Diencephalon (tissue), 1 donor: Measurements from ENCODE around the gene TCF7. TPM values are rescaled to one million over a fixed set of nuclear protein-coding genes. Genes with fewer than 3 reads are reported as not detected.

Experiments used
- small RNA-seq: library from RNA; depleted of rRNA; stranded (forward); fragments of <200 nt; gene quantifications from one replicate; pipeline ENCODE3, GENCODE V24; 2014
- total RNA-seq: library from RNA; depleted of rRNA; stranded (reverse); fragments of >200 nt; gene quantifications from one replicate; pipeline ENCODE4 v1.2.3, GENCODE V29; 2014

Gene TCF7
- 0.92 TPM for total RNA-seq

GRCh38 chr5:134113902-134114875 is at the start of gene TCF7:
TSS of gene TCF7 (plus strand) at chr5:134114681. CDS start at chr5:134114907, 226 bp downstream.

GRCh38 chr5:134176511-134177368 is 62.3 kb downstream of the TCF7 start, which contains the start of gene SKP1:
TSS of gene SKP1 (minus strand) at chr5:134176950. CDS start at chr5:134174022, 2,928 bp downstream.

Small RNA genes within 50 kb of the gene (small RNA-seq; reads per million reads assigned to genes)
- not detected for gene AC008608.1

Other genes with a start within 250 kb of the TCF7 start
- gene C5orf15, start 146.1 kb upstream of the TCF7 start, total RNA-seq = 62.1 TPM
- 238 TPM for gene VDAC1, start 109.7 kb upstream of the TCF7 start, total RNA-seq
- gene SKP1, start 62.3 kb downstream of the TCF7 start, total RNA-seq = 266 TPM
- gene PPP2CA, start 111.4 kb downstream of the TCF7 start, total RNA-seq = 149 TPM